HG02840 (cell line): ENCODE data around the gene YAP1.

Experiments used
- ATAC-seq: cut with Tn5 transposase; IDR thresholded peaks from one replicate; pipeline ENCODE4 v1.9.1; 2021; ENCODE audit warnings: mild to moderate bottlenecking, moderate library complexity, moderate number of reproducible peaks; ENCODE audit not compliant: unreplicated experiment, low FRiP score

The YAP1 gene

DNA sequence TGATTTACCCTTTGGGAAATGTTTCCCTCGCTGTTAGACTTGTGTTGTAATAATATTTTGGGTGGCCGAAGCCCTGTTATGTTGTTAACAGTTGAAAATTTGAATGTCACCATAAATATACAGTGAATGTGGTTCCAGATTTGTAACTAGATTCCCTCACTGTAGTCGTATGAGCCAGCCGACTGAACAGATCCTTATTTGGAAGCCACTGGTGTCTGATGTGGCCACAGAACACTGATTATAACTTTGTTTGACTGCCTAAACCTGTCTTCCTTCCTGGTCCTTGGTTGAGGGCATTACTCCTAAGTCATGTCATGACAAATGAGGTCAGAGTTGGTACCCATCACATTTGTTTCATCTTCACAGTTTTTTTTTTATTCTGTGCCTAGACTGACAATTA, 45.4 kb downstream of the YAP1 start:
- ATAC-seq: no peak

DNA sequence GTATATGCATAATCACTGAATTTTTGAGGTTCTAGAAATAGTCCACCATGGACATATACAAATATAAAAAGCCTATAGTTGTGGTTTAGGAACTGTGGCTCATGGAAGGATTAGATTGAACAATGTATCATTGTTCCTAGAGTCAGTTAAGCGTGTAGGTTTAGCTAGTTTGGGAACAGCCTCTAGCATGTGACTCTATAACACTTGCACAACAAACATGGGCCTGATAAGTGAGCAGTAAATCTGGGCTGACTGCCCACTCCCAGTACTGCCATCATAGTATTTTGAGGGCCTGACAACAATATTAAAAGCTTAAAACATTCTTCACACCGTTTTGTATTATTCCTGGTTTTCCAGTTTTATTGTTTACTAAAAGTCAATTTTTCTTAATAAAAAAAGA, 47.0 kb downstream of the YAP1 start:
- no peak for ATAC-seq

DNA sequence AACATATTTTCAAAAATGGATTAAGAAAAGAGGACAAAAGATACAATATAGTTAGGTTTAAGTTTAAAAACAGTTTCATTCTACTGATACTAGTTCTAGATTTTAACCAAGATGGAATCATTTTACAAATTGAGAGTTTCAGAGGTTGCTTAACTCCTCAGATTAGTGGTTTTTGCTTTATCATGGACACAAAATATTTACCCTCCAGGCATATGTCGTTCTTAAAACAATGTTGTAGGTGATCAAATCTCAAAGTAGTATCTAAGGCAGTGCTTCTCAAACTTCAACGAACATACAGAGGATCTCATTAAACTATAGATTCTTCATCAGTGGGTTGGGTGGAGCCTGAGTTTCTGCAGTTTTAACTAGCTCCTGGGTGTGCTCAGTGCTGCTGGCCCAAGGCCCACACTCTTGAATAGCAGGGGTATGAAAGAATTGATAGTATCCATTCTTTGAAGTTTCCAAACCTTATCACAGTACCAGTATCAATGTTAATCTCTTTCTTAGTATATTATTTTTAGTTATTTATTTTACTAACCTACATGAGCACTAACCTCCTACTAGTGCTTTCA, 48.0 kb downstream of the YAP1 start:
- ATAC-seq: no peak

DNA sequence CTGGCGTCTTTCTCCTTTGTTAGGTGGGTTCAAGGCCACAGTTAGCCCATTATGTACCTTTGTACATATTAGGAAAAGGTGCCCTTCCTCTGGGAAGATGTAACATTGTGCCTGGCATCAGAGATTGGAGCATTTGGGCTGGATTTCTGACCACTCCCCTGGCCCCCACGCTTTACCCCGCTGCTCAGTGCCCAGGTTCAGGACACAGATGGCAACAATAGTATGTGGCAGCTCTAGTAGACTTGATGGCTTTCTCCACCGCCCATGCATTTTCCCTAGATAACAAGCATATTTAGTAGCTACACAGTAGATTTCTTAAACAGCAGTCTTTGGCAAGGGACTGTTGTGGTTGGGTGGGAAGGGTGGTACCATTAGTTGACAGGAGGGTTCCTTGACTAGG, 53.1 kb downstream of the YAP1 start:
- no peak for ATAC-seq

DNA sequence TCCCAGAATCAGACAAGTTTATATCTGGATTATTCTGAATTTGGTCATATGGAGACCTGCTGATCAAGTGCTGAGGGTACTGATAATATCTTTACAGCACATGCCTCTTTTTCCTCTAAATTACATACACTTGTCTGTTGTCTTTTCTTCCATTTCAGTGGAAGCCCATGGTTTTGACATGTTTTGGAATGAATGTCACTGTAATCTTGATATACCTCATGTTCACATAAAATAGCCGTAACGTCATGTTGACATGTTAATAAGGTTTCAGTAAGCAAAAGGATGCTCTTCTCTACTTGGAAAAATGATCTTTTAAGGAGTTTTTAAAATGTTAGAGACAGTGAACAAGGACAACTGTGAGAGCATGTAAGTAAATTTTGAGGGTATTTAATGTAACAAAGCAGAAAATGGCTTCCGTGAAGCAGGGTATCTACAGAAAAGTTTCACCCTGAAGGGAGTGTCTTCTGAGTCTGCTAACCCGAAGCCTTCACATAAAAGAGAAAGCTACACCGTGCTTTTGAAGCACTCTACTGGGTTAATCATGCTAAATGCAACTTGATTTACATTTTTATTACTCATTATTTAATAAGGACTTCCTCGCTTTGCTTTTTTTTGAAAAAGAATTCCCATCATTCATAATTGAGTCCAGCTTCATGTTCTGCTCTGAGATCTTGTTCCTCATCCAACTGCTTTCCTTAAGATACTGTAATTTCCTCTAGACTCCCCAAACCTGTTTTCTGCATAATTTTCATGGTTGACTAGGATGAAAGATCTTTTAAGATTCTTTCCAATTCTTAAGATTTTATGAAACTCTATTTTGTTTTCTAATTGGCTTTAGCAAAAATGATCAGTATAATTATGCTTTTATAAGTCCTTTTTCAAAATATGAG, 56.2 kb downstream of the YAP1 start:
- no peak for ATAC-seq

DNA sequence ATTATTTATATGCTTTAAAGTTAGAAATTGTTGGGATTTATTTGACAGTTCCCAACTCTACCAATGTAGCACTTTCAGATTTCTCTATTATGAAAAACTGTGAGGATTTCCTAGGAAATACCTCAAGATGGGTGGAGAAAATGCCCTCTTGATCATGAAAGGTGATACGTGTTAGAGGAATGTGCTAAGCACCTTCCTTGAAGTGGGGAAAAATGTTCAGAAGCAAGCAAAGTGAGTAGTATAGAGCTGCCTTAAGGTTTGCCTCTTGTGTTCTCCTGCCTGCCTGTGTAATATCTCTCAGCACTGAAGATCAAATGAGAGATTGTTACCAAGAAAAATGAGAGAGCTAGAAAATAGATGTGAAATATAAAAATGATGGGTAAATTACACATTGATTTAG, 58.2 kb downstream of the YAP1 start:
- ATAC-seq: no peak

DNA sequence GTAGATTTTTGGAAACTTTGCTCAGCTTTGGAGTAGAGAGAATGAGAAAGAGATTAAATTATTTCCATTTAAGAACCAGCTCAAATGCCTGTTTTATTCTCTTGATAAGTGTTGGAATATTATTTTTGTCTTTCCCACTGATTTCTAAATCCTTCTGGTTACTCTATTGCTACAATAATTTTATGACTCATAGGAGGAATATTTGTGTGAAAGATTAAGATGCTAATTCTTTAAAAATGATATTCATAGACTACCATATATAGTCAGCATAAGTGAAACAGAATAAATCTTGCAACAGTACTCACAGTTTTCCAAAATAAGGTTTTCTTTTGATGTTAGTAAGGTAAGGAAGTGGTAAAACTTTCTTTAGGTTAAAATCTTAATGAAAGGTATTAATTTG, 60.9 kb downstream of the YAP1 start:
- ATAC-seq: no peak

DNA sequence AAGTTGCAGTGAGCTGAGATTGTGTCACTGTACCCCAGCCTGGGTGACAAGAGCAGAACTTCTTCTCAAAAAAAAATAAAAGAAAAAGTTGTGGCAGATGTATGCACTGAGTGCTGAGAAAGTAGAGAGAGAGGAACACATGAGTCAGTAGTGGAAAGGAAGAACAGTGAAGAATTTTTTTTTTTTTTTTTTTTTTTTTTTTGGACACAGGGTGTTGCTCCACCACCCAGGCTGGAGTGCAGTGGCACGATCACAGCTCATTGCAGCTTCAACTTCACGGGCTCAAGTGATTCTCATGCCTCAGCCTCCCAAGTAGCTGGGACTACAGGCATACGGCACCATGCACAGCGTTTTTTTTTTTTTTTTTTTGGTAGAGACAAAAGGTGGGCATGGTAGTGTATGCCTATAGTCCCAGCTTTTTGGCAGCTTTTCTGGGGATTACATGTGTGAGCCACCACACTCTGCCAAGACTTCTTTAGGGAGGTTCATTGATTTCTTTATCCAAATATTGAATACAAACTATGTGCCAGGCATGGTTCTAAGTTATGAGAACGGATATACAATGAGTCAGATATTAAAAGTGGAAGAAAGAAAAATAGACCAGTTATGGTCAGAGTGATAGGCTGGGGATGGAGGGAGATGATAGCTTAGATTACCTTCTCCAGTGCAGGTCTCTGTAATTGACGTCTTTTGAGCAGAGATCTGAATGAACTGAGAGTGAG, 62.0 kb downstream of the YAP1 start:
- no peak for ATAC-seq

DNA sequence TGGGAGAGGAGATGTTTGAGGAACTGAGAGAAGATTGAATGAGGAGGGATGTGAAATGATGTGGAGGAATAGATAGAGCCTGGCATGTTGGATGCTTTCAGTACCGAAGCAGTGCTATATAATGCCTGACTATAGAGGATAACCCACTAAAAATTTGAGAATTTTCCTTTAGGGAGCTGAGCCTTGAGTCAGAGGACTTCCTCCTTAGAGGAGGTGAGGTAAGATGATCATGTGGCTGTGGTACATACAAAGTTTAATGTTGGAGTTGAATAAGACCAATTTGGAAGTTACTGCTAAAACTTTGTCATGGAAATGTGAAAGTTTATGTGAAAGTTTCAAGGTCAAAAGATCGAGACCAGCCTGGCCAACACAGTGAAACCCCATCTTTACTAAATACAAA, 66.9 kb downstream of the YAP1 start:
- ATAC-seq: no peak

DNA sequence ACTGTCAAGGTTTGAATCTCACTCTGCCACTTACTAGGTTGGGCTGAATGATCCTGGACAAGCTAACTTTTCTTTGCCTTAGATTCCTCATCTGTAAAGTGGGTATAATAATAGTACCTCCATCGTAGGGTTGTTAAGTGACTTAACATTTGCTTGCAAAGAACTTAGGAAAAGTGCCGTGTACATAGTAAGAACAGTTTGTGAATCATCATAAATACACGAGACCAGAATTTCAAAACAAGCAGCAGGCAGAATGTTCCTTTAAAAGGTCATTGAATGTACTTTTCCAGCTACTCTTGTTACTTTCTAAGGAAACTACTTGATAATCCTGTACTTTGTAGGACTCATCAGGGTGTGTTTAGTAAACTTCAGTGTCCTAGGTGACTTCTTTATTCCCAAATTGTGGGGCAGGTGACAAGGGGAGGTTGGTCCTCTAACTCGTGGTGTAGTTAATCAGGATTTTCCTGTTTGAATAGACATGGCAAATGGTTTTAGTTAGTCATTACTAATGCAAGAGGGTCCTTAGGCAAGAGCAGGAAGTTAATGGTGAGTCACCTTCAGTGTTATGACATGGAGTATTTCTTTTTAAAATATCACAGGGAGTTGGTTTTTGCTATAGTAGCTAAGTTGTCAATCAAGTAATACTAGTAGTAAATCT, 67.9 kb downstream of the YAP1 start:
- ATAC-seq: no peak

DNA sequence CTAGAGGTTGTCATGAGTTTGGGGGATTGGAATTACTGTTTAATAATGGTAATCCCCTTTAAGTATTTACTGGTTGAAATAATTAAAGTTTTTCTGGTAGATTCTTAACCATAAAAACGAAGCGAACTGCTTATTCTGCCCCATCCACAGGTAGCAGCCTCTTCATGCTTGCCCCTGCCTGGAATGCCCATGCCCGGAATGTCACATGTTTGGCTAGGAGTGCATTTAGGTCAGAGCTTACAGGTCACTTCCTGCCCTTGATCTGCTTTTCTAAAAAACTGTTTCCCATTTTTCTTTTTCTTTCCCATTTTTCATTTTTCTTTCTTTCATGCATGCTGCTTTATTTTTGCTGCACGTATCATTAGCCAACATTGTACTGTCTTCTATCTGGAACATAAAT, 69.1 kb downstream of the YAP1 start:
- no peak for ATAC-seq

DNA sequence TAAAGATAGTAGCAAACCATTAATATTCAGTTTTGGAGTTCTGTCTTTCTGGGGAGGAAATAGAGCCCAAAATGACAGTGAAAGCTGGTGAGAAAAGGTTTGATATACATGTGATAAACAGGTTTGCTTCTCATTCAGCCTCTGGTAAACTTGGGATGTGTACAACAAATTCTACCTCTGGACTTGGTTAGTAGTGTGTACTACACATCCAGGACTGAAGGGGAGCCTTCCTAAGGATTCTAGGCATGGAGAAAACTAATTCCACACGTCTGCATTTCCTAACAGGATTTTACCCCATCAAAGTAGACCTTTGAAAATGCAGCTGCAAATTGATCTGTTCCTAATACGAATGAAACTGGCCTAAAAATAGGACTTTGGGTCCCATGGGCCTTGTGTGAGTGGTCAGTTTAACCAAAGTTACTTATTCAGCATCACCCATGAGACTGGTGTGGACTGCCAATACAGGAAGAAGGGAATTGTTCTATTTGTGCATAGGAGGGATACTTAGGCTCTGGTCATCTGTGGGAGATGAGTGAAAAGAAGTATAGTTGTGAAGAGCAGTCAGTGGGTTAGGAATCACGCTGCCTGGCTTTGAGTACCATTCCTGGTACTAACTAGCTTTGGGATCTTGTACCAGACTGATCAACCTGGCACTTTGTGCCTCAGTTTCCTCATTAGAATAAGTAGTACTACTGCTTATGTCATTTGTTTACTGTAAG, 74.2 kb downstream of the YAP1 start:
- no peak for ATAC-seq

DNA sequence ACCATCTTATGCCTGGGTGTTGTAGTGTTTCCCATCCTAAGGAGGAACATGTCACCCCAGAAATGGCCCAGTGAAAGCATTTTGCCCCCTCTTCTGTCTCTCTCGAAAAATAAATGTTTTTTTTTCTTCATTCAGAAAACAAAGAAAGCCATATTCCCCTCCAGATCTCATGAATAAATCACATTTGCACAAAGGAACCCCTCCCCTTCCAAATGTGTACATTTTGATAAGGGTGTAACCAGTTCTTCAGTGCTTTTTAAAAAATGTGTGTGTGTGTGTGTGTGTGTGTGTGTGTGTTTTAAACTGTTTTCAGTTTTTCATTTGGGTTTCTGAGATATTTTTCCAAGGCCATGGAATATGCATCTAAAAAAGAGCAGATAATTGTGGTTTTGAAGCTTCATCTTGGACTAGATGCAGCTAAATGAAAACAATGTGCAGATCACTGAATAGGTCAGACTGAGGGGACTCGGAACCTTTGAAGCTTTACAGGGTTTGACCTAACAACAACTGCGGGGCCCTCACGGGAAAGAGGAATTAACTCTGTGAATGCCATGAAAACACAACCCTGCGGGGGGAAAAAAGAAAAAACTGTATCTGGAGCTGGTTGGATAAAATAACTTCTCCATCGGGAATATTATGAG, 76.4 kb downstream of the YAP1 start:
- ATAC-seq: no peak

DNA sequence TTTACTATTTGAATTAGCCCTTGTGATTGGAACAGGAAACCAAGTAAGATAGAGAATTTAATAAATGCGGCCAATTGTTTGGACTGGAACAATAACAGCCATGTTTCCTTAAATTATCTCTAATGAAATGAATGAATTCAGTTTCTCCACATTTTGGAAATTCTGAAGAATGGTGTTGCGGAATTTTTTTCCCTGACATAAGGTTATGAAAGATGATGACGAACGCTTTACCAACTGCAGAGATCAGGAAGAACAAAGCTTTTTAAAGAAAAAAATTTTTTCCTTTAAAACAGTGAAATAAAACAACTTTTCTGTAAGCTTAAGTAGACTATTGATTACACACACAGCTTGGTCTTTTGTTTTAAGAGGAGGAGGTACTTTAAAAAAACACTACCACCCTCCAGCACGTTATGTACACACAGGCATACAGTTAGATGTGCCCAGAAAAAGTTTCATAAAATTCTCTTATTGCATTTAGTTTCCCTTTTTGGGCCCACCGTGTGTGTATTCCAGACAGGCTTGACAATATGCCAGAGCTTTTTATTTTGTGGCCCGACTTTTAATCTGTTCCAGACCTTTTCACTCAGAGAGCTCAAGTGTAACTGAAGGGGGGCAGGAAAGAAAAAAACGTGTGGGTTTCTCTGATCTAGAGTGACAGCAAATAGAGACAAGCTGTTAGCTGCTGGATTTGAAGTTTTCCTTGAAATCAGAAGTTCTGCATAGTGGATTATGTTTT, 77.3 kb downstream of the YAP1 start:
- no peak for ATAC-seq

DNA sequence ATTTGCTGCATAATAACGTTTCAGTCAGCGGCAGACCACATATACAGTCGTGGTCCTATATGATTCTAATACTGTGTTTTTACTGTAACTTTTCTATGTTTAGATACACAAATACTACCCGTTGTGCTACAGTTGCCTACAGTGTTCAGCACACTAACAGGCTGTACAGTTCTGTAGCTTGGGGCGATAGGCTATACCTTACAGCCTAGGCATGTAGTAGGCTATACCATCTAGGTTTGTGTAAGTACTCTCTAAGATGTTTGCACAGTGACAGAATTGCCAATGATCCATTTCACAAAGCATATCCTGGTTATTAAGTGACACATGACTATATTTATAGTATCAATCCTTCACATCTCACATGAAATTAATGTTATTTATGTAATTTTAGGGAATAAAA, 78.2 kb downstream of the YAP1 start:
- ATAC-seq: no peak

DNA sequence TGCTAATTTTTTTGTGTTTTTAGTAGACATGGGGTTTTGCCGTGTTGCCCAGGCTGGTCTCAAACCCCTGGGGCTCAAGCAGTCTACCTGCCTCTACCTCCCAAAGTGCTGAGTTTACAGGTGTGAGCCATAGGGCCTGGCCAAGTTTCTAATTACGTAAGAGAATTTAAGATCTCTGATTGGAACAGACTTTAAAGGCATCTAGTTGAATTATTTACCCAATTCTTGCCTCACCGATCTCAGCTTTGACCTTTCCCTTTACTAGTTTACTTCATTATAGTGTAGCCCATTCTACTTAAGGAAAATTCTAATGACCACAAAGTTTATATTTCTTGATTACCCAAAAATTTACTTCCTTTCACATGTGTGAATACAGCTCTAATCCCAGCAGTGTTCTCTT, 81.6 kb downstream of the YAP1 start:
- ATAC-seq: no peak

DNA sequence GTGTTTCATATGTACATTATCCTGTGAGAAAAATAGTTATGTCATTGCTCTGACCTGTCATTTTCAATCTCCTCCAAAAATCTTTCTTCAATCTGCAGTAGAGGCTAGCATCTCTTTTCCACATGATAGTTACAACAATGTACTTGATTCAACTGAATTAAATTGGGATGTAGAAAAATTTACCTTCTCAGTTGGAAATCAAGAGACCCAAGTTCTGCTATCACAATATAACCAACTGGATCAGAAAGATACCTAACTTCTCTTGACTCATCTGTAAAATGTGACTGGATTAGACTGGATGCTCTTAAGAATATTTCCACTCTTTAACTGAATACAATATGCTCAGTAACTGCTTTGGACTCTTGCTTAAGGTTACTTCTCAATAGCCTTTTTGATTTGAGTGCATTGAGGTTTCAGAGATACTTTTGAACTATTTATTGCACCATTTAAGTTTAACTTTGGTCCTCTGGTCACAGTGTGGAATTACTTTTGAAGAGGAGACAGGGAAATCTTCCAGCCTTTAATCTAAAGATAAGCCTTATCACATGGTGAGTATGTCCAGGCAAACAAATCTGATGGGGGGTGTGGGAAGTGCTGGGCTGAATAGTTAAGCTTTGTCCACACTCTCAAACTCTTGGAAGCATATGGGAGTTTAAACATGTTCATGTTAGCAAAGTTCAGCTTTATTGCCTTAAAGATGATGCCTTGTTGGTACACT, 82.3 kb downstream of the YAP1 start:
- ATAC-seq: no peak

DNA sequence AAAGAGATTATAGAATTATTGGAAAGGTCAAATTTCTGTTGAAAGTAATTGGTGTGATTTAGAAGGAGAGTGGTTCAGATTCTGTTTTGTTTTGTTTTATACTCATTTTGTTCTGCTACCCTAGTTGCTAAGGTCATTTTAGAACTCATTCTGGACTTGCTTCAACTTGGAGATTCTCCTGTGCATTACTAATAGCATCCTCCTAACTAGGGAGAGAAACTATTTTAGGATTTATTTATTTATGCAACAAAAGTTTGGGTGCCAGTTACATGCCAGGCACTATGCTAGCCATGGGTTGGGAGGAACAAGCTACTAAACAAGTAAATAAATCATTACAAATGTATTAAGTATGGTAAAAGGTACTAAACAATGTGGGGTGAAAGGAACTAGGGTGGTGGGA, 84.0 kb downstream of the YAP1 start:
- no peak for ATAC-seq

DNA sequence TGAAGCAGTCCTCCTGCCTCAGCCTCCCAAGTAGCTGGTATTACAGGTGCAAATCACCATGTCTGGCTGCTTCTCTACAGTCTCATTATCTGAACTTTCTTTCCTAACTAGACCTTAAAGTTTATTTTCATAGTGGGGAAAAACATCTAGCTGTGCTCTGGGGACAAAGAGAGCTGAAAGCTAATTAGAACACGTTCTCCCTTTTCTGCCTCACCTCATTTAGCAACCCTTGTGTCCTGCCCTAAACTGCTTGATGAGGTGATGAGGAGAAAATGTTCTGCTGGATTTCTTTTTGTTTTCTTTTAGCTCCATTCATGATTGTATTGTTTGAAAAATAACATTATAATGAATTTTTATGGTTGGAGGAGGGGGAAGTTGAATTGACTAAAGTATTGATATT, 84.7 kb downstream of the YAP1 start:
- ATAC-seq: no peak
